GM19328 (cell line): Measurements from ENCODE around the gene TMPRSS12.
"Not testable (repeated sequence)": the region's sequence is repeated elsewhere in the genome, so short reads cannot be mapped to it uniquely, and the experiment has no call there.

Source experiments
- ATAC-seq: cut with Tn5 transposase; IDR thresholded peaks from one replicate; pipeline ENCODE4 v1.9.1; 2021; ENCODE audit warnings: mild to moderate bottlenecking, moderate library complexity; ENCODE audit not compliant: unreplicated experiment

TMPRSS12 gene, protein sequence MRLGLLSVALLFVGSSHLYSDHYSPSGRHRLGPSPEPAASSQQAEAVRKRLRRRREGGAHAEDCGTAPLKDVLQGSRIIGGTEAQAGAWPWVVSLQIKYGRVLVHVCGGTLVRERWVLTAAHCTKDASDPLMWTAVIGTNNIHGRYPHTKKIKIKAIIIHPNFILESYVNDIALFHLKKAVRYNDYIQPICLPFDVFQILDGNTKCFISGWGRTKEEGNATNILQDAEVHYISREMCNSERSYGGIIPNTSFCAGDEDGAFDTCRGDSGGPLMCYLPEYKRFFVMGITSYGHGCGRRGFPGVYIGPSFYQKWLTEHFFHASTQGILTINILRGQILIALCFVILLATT

DNA sequence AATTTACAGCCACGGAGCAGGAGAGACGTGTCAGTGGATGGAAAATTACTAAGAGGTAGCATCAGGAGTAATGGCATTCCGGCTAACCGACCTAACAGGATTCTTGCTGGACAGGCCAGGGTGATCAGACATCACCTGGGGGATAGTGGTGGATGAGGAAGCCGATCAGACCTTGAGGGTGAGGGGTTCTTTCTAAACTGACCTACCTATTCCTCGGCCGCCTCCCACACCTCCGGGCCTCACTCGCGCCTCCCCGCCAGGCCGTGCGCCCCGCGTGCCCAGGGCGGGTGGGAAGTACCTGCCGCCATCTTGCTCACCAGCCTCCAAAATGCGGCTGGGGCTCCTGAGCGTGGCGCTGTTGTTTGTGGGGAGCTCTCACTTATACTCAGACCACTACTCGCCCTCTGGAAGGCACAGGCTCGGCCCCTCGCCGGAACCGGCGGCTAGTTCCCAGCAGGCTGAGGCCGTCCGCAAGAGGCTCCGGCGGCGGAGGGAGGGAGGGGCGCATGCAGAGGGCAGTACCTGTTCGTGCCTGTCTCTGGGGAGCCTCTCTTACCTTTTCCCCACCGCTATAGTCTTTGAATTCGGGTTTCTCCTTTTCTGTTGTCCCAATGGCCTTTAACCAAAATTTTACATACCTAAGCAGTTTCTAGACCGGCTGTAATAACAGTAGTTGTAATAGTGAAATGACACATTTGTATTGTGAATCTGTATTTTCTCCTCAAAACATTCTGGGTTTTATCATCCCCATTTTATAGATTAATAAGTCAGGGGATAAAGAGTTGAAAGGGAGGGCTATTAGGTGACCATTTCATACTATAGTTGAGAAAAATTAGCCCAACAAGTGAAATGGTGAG, at the start of gene TMPRSS12:
Gene TMPRSS12 (plus strand): TSS at position 290 of the 857 bp plus-strand sequence. CDS start 39 bp downstream, at position 329.
- ATAC-seq, result no peak

DNA sequence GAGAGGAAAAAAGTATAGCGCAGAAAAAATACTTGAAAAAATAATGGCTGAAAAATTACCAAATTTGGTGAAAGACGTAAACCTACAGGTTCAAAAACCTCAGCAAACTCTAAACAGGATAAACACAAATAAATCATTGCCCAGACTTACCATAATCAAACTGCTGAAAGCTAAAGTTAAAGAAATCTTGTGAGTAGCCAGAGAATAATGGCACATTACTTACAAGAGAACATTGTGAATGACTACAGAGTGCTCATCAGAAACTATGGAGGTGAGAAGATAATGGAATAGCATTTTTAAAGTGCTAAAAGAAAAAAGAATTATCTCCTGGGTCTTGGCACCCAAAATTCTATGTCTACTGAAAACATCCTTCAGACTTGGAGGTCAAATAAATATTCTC, 42.8 kb upstream of the TMPRSS12 start:
- no peak for ATAC-seq

DNA sequence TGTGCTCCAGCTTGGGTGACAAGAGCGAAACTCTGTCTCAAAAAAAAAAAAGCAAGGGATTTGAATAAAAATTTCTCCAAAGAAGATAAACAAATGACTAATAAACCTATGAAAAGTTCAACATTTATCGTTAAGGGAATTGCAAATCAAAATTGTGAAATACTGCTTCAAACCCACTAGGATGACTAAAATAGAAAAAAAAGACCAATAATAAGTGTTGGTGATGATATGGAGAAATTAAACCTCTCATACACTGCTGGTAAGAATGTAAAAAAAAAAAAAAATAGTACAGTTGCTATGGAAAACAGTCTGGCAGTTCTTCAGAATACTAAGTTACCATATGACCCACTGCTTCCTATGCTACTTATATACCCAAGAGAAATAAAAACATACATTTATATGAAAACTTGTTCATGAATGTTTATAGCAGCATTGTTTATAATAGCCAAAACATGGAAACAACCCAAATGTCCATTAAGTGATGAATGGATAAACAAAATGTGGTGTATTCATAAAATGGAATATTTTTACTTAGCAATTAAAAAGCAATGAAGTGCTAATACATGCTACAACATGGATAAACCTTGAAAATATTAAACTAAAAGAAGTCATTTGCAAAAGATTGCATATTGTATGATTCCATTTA, 39.4 kb upstream of the TMPRSS12 start:
- ATAC-seq, result no peak

- ATAC-seq, result no peak
Observed at GRCh38 chr12:50806176-50806575, 36.5 kb upstream of the TMPRSS12 start.

- ATAC-seq, result not testable (repeated sequence)
Observed at GRCh38 chr12:50809131-50809530, 33.6 kb upstream of the TMPRSS12 start.

GRCh38 chr12:50814921-50815320, 27.8 kb upstream of the TMPRSS12 start:
- ATAC-seq, result not testable (repeated sequence)

GRCh38 chr12:50820177-50820576, 22.5 kb upstream of the TMPRSS12 start:
- ATAC-seq, result no peak

DNA sequence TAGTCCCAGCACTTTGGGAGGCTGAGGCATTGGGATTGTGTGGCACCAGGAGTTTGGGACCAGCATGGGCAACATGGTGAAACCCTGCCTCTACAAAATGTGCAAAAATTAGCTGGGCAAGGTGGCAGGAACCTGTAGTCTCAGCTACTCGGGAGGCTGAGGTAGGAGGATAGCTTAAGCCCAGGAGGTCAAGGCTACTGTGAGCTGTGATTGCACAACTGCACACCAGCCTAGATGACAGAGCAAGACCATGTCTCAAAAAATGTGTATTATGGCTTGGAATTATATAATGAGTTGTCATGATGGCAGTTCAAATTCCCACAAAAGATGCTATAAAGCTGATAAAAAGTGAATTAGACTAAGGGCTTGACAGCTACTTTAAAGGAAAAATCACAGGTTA, 20.6 kb upstream of the TMPRSS12 start:
- no peak for ATAC-seq

- ATAC-seq, result not testable (repeated sequence)
Observed at GRCh38 chr12:50823724-50824123, 19.0 kb upstream of the TMPRSS12 start.

DNA sequence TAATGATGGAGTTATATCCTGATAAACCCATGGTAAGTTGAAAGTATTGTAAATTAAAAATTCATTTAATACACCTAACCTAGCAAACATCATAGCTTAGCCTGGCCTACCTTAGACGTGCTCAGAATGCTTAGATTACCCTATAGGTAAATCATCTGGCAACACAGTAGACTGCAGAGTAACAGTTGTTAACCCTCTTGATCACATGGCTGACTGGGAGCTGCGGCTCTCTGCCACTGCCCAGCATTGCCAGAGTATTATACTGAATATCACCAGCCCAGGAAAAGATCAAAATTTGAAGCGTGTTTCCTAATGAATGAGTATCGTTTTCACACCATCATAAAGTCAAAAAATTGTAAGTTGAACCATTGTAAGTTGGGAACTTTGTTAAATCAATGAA, 17.8 kb upstream of the TMPRSS12 start:
- no peak for ATAC-seq

- ATAC-seq, result no peak
Observed at GRCh38 chr12:50825372-50825838, 17.3 kb upstream of the TMPRSS12 start.

GRCh38 chr12:50828121-50828520, 14.6 kb upstream of the TMPRSS12 start:
- no peak for ATAC-seq

- ATAC-seq, result no peak
Observed at GRCh38 chr12:50828886-50829285, 13.8 kb upstream of the TMPRSS12 start.

DNA sequence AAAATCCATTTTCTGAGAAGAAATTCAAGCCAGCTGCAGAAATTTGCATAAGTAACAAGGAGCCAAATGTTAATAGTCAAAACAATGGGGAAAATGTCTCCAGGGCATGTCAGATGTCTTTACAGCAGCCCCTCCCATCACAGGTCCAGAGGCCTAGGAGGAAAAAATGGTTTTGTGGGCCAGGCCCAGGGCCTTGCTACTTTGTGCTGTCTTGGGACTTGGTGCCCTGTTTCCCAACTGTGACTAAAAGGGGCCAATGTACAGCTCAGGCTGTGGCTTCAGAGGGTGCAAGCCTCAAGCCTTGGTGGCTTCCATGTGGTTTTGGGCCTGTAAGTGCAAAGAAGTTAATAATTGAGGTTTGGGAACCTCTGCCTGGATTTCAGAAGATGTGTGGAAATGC, 8.9 kb upstream of the TMPRSS12 start:
- not testable (repeated sequence) for ATAC-seq

- ATAC-seq, result no peak
Observed at GRCh38 chr12:50839042-50839441, 3.7 kb upstream of the TMPRSS12 start.

GRCh38 chr12:50840809-50841487, 1.8 kb upstream of the TMPRSS12 start:
- no peak for ATAC-seq

DNA sequence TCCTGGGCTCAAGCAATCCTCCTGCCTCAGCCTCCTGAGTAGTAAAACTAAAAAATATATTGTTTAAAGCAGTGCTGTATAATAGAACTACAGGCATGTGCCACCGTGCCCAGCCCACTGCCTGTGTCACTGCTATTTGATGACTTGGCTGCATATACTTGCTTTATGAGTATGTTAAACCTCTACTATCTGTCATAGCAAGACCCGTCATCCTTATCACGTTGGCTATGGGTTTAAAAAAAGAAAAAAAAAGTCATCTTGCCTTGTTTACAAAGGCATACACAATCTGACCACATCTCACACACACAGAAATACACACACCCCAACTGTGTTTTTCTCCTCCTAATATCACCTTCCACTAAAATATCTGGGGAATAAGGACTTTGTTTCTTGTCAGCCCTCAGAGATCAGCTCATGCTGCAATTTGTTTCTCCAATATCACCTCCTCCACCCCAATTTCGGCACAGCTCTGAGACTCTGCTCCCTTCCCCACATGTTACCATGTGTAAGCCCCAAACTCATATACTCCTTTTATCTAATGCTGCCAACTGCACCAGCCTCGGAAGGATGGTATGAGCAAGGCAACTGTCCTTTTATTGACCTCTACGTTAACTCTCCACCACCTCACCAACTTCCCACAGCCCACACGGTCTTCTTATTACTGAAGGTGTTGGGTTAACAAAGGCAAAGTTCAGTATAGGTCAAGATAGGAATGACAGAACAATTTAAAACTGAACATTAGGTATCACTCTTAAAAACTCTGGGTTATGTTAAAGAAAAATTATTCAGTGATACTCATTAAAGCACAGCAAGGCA, 802 bp upstream of the TMPRSS12 start:
- ATAC-seq, result no peak

DNA sequence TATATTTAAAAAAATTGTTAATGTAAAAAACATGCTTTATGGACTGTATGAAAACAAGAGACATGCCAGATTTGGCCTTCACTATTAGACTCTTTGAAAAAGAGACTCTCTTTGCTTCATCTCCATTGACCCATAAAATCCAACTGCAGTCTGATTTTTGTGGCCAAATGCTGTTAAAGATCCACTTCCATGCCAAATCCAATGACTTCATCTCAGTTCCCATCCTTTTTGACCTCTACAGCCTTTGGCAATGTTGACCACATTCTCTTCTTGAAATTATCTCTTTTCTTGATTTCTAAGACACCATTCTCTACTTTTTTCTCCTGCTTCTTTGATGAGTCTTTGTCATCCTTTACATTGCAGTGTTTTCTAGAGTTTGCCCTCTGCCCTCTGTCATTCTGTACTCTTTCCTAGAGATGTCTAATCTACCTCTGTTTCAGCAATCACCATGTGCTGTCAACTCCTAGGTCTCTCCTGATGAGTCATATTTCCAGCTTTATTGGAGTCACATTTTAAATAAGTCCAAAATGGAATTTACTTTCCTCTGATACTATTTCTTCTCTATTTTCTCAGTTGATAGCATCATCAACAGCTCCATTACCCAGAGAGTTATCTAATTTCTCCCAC, 2.4 kb downstream of the TMPRSS12 start:
- no peak for ATAC-seq

DNA sequence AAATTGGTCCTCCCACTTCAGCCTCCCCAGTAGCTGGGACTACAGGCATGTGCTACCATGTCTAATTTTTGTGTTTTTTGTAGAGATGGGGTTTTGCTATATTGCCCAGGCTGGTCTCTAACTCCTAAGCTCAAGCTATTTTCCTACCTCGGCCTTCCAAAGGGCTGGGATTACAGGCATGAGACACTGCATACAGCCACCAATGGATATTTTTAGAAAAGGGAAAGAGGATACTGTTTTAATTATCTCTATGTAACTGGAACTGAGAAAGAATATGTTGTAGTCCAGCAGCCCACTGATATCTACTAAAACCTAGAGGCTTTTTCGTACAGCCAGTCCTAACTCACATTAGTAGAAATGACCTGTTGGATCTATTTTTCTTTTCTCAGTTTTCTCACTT, 6.2 kb downstream of the TMPRSS12 start:
- ATAC-seq, result no peak
